ENCODE data around the gene JAM3.
"Not testable (repeated sequence)": the region's sequence is repeated elsewhere in the genome, so short reads cannot be mapped to it uniquely, and the experiment has no call there.

The JAM3 gene

DNA sequence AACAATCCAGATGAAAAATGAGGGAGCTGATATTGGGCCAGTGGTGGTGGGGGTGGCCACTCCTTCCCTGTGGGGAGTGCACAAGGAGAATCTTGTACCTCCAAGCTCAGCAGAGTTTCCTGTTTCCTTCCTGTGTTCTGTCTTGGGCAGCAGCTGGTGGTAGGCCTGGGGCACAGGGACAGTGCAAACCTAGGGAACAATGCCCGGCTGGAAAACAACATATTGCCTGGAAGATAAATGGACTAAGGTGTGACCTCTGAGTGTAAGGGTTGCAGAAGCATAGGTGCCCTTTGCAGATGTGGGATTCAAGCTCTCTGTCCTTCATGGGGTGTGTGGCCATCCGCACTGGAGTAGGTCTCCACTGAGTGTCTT is 5.8 kb upstream of the JAM3 start:
- no peak for DNase-seq

DNA sequence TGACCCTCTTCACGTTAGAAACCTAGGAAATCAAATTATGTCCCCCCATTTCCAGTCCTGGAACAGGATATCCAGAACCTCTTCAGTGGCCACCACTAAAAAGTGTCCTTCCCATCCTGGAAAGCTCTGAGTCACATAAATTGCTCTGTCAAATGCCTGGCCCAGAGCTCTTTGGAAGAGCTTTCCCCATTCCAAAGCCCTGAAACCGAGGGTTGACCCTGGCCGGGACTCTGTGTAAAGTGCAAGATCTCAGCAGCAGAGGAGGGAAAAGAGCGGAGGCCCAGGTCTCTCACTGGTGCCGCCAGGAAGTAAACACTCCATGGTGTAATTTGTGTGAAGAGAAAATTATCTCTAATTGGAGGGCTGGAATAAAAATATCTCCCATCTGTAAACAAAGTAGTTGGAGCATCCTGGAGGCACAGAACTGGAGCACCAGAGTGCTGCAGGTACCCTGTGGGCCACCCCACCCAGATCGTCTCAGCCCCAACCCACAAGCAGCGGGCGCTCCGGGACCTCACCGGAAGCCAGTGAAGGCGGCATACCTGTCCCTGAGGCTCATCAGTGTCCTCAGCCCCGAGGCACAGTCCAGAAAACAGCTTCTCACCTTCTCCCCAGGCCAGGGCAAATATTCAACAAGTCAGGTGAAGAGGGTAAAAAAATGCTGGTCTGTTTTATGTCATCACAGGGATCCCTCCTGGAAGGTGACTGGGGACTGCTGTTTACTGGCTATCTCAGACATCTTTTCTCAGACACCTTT is 4.7 kb upstream of the JAM3 start:
- no peak for DNase-seq

- DNase-seq: no peak
Observed at GRCh38 chr11:134065381-134065780, 3.5 kb upstream of the JAM3 start.

DNA sequence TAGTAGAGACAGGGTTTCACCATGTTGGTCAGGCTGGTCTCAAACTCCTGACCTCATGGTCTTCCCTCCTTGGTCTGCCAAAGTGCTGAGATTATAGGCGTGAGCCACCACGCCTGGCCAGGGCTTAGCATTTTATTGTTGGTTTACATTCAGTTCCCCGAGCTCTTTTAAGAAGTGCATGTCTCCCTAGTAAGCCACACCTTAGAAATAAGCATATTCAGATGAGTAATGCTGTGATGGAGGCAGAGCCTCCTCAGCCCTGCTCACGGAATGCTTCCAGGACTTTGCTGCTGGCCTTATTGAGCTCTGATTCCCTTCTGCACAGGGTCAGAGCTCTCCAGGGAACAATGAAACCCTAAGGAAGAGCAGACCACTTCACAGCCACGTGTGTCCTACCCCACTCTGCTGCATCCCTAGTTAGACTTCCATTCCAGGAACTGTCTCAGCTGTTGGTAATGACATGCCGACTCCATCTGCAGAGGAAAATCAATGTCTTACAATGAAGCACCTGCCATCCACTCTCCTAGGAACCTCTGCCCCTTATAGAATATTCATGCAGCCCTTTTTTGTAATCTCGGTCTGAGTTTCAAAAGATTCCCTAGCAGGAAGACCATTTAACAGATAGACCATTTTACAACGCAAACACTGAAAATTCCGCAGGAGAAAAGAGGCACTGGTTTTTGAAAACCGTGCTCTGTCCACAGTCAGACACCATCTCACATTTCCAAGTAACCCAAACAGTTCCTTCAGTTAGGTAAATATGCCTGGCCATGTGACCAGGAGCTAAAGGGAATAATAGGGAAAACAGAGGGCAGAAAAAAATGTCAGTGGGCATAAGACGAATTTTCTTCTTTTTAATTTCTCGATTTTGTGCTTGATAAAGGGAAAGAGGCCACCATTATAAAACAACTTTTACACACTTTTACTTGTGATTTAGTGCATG is 1.7 kb upstream of the JAM3 start:
- DNase-seq: peak; percentile 21

DNA sequence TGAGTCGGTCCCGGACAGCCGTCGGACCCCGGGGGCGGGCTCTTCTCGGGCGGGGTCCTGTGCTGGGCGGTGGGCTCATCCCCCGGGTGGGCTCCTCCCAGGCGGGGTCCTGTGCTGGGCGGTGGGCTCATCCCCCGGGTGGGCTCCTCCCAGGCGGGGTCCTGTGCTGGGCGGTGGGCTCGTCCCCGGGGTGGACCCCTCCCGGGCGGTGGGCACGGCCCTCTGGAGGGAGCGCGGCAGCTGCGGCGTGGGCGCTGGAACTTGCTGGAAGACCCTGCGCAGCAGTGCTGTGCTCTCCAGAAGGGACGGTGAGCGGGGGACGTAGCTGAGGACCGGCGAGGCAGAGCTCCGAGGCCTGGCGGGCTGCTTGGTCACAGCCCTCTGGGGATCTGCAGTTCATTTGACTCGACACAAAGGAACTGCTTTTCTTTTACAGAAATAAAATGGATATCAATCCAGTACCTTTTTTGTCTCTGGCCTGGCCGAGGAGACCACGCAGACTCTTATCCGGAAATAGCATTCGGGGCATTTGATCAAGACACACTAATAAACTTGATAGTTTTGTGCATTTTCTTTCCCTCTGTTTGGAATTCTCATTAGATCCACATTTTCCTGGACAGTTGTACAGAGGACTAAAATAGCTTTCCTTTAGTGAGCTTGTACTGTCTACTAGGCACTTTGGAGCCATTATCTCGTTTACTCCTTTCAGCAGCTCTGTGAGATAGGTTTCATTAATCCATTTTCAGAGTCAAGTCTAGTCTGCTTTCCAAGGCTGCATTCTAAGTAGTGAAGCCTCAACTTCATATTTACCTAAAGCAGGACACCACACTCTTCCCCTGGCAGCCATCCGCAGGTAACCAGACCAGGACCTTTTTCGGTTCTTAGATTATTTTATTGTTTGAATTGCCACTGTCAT is 812 bp downstream of the JAM3 start:
- no peak for DNase-seq

DNA sequence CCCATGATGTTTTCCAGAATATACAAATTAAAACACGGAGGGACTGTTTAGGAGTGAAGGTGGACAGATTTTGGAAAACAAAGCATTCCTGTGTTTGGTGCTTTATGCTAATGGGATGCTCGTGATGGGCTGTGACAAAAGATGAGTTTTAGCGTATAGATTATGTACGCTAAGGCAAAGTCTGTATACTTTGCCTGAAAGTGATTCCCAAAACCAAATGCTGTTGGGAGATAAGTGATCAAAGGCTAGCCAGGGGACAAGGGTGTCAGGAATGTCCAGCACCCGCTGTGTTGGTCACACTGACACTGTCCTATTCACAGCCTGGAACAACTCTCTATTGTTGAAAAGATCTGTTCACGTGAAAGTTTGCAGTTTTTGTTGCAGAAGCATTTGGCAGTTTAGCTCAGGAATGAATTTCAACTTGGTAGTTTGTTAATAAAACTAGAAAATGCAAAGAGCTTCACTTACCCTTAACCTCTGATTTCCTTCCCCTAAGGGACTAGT is 1.5 kb downstream of the JAM3 start:
- peak; percentile 12 for DNase-seq

GRCh38 chr11:134071306-134071705 is 2.4 kb downstream of the JAM3 start:
- DNase-seq: peak; percentile 69

GRCh38 chr11:134071766-134072402 is 3.0 kb downstream of the JAM3 start:
- no peak for DNase-seq

GRCh38 chr11:134072844-134073243 is 4.0 kb downstream of the JAM3 start:
- no peak for DNase-seq

DNA sequence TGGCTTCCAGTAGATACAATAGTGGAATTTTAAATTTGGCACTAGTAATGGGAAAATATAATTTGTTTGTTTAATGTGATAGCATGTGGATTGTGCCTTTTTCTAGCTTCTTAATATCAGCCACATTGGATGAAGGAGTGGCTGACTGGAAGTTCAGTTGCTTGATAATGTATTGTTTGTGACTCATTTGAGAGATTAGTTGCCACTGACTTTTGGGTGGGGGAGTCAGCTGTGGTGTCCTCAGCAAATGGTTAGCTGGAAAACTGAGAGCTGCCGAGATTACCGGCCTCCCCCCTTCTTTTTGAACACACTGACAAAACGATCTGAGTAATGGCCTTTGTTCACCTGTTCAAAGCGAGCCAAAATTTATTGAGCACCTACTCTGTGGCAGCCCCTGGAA is 5.5 kb downstream of the JAM3 start:
- no peak for DNase-seq

- DNase-seq: no peak
Observed at GRCh38 chr11:134074766-134075165, 5.9 kb downstream of the JAM3 start.

DNA sequence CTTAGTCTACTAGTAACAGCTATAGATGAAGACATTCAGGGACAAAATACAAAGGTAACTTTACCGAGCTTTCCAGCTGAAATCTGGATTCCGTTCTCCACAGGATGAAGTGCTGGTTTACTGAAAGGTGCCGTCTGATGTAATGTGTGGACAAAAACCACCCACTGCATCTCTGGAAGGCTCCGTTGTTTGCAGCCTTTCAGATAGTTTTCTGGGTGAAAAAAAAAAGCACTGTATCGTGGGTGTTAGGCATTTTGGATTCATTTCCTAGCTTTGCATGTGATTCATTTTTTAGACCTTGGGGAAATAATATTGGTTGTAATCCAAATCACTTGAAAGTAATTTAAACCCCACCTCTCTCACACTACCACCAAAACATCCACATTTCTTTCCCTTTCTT is 10.4 kb downstream of the JAM3 start:
- DNase-seq: no peak

DNA sequence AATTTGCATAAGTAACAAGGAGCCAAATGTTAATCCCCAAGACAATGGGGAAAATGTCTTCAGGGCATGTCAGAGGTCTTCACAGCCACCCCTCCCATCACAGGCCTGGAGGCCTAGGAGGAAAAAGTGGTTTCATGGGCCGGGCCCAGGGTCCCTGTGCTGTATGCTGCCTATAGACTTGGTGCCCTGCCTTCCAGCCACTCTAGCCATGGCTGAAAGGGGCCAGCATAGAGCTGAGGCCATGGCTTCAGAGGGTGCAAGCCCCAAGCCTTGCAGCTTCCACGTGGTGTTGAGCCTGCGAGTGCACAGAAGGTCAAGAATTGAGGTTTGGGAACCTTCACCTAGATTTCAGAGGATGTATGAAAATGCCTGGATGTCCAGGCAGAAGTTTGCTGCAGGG is 12.4 kb downstream of the JAM3 start:
- not testable (repeated sequence) for DNase-seq

DNA sequence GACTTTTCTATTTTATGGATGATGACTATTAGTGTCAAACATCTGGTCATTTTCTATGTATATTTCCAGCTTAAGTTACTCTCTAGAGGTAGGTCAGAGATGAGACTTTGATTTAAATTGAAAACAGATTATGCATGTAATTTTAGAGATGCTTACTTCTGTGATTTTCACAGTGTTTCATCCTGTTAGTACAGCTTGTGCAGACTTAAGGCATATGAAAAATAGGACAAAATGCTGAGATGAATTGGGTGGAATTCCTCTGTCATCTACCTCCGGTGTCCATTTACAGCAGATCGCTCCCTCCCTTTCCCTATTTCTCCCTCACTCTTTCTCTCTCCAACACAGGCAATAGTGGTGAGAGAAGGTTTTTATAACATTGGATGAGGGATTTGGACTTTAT is 14.1 kb downstream of the JAM3 start:
- DNase-seq: no peak

DNA sequence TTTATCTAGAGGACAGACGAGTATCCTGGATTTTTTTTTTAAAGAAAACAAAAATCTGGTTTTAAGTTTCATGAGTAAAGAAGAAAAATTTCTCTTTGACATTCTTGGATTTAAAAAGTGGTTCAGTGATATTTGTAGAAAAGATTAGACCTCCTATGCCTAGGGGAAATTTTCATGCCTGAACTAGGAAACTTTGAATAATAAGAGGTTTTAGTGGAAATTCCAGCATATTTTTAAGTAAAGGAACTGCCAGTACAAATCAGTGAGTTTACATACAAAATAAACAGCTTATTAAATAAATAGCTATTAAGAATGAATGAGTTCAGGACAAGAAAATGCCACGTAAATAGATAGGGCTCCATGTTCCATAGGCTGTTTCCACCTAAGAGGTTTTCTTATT is 17.5 kb downstream of the JAM3 start:
- DNase-seq: no peak

- not testable (repeated sequence) for DNase-seq
Observed at GRCh38 chr11:134092006-134092405, 23.1 kb downstream of the JAM3 start.

DNA sequence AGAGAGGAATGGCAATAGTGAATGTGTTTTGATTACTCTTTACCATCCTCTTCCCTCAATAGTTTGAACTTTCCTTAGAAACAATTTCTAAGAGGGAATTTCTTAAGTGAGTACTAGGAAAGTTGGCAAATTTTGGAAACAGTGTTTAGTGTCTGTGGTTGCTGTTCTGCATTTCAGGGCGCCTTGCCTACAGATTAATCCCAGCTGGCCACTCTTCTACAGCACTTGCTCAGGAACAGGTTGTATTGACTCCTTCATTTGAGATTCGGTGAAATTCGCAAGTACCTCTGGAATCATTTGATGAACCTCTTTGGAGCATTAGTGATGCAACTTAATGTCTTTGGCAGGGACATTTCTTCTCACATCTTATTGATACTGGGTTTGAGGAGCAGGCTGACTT is 28.3 kb downstream of the JAM3 start:
- DNase-seq: no peak

DNA sequence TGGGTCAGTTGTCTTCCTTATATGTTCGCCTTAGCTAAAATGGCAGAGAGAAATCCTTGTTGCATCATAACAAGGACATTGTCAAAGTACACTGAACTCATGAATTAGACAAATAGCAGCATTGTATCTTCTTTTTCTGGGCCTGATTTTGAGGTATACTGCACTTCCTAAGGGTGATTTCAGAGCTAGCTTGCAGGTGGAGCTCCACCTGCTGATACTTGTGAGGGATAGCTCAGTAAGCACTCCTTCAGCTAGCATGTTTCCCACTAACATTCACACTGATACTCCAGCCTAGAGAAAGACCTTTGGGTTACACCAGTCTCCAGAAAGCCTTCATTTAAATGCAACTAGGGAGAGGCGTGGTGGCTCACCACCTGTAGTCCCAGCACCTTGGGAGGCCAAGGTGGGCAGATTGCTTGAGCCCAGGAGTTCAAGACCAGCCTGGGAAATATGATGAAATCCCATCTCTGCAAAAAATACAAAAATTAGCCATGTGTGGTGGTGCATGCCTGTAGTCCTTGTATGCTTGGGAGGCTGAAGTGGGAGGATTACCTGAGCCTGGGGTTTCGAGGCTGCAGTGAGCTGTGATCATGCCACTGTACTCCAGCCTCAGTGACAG is 29.8 kb downstream of the JAM3 start:
- DNase-seq: no peak

GRCh38 chr11:134100171-134100570 is 31.3 kb downstream of the JAM3 start:
- DNase-seq: no peak

GRCh38 chr11:134101282-134101681 is 32.4 kb downstream of the JAM3 start:
- DNase-seq: no peak

- DNase-seq: no peak
Observed at GRCh38 chr11:134110252-134110815, 41.5 kb downstream of the JAM3 start.

DNA sequence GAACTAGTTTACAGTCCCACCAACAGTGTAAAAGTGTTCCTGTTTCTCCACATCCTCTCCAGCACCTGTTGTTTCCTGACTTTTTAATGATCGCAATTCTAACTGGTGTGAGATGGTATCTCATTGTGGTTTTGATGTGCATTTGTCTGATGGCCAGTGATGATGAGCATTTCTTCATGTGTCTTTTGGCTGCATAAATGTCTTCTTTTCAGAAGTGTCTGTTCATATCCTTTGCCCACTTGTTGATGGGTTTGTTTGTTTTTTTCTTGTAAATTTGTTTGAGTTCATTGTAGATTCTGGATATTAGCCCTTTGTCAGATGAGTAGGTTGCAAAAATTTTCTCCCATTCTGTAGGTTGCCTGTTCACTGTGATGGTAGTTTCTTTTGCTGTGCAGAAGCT is 44.9 kb downstream of the JAM3 start:
- not testable (repeated sequence) for DNase-seq

Measured in SHP77 treated with DMSO at 0.1 percent for 48 hours (cell line).